SK-N-SH (cell line): Measurements from ENCODE around the gene DUSP1. TPM values are rescaled to one million over a fixed set of nuclear protein-coding genes. Genes with fewer than 3 reads are reported as not detected.

Experiments used
- CTCF ChIA-PET: fragments of 300-600, 350-600 bp; formaldehyde crosslinking; extraction: SDS; loops from one replicate; lab custom pipeline; 2021; lab: Yijun Ruan, JAX
- POLR2A ChIA-PET: fragments of 350-600 bp; sonication (Branson Sonifier 250); formaldehyde crosslinking; extraction: SDS; loops from one replicate; lab custom pipeline; 2020; ENCODE audit warnings: antibody characterized with exemption, inconsistent platforms; lab: Yijun Ruan, JAX
- DNase-seq: peaks from one replicate; pipeline ENCODE4 v3.0.0; 2012
- H2AFZ ChIP-seq: fragments of 200-600 bp; sonication (generic); 2 replicates; pipeline ENCODE4 v1.8.1; 2016; ENCODE audit warnings: antibody characterized with exemption, mild to moderate bottlenecking, low read depth
- H3F3A ChIP-seq: fragments of 200-600 bp; sonication (generic); replicated peaks from 2 replicates; pipeline ENCODE3; 2016; ENCODE audit warnings: antibody characterized with exemption, mild to moderate bottlenecking; ENCODE audit not compliant: insufficient read depth
- H3K27ac ChIP-seq, 2 experiments: fragments of 200-500 bp in 1 of 2; fragments of 200-600 bp in 1 of 2; sonication (Bioruptor generic) in 1 of 2; sonication (generic), shearing (Covaris generic) in 1 of 2; 2 replicates each; pipeline versions ENCODE4 v1.5.1 to v1.6.1; 2014 to 2016; ENCODE audit warnings: low read depth in 2 of 2, inconsistent platforms in 1 of 2, low read length in 1 of 2, mild to moderate bottlenecking in 1 of 2, mixed read lengths in 1 of 2
- H3K27me3 ChIP-seq: fragments of 200-600 bp; sonication (generic), shearing (Covaris generic); 2 replicates; pipeline ENCODE4 v1.6.1; 2016; ENCODE audit warnings: mixed run types; ENCODE audit not compliant: insufficient read depth
- H3K36me3 ChIP-seq, 2 experiments: fragments of 200-500 bp in 1 of 2; fragments of 200-600 bp in 1 of 2; sonication (Bioruptor generic) in 1 of 2; sonication (generic) in 1 of 2; replicated peaks in 1 of 2; 2 replicates each; pipeline versions ENCODE3 to v1.5.1; 2014 to 2016; ENCODE audit warnings: low read length in 1 of 2, mild to moderate bottlenecking in 1 of 2; ENCODE audit not compliant: insufficient read depth in 2 of 2, control insufficient read depth in 1 of 2
- H3K4me1 ChIP-seq, 2 experiments: fragments of 200-500 bp in 1 of 2; fragments of 200-600 bp in 1 of 2; sonication (Bioruptor generic) in 1 of 2; sonication (generic), shearing (Covaris generic) in 1 of 2; 2 replicates each; pipeline versions ENCODE4 v1.5.1 to v1.6.1; 2014 to 2016; ENCODE audit warnings: low read depth in 1 of 2, low read length in 1 of 2, mixed run types in 1 of 2; ENCODE audit not compliant: insufficient read depth in 2 of 2, control insufficient read depth in 1 of 2
- H3K4me2 ChIP-seq: fragments of 200-600 bp; sonication (generic), shearing (Covaris generic); 2 replicates; pipeline ENCODE4 v1.6.1; 2017; ENCODE audit warnings: mixed run types
- H3K4me3 ChIP-seq, 2 experiments: fragments of 200-500 bp in 1 of 2; fragments of 200-600 bp in 1 of 2; sonication (Bioruptor generic) in 1 of 2; sonication (generic), shearing (Covaris generic) in 1 of 2; 2 replicates each; pipeline versions ENCODE4 v1.5.1 to v1.8.1; 2014 to 2016; ENCODE audit warnings: low read depth in 2 of 2, inconsistent platforms in 1 of 2, low read length in 1 of 2, mild to moderate bottlenecking in 1 of 2, mixed read lengths in 1 of 2, moderate library complexity in 1 of 2
- H3K79me2 ChIP-seq: fragments of 200-600 bp; sonication (generic); 2 replicates; pipeline ENCODE4 v1.8.1; 2017; ENCODE audit warnings: mild to moderate bottlenecking; ENCODE audit not compliant: insufficient read depth
- H3K9ac ChIP-seq: fragments of 200-600 bp; sonication (generic); 2 replicates; pipeline ENCODE4 v1.6.1; 2017; ENCODE audit warnings: mixed run types
- H3K9me2 ChIP-seq: fragments of 200-600 bp; sonication (generic); 2 replicates; pipeline ENCODE4 v1.6.1; 2017; ENCODE audit warnings: mixed run types
- H3K9me3 ChIP-seq: fragments of 200-600 bp; sonication (generic); 2 replicates; pipeline ENCODE4 v1.6.1; 2017; ENCODE audit warnings: mixed run types, mild to moderate bottlenecking, moderate library complexity
- H4K20me1 ChIP-seq: fragments of 200-600 bp; sonication (generic); 2 replicates; pipeline ENCODE4 v1.6.1; 2017; ENCODE audit warnings: mild to moderate bottlenecking, mixed run types; ENCODE audit not compliant: insufficient read depth
- ELF1 ChIP-seq: IDR thresholded peaks from 2 replicates; pipeline ENCODE4 v1.4.0; 2012
- EP300 ChIP-seq, 2 experiments: IDR thresholded peaks; 2 replicates each; pipeline versions ENCODE4 v1.4.0 to v1.6.1; 2012; ENCODE audit warnings: borderline replicate concordance in 1 of 2, low read depth in 1 of 2, low read length in 1 of 2
- FOXJ3 ChIP-seq: sonication (generic); formaldehyde crosslinking; IDR thresholded peaks from 2 replicates; pipeline ENCODE4 v1.5.1; 2020; ENCODE audit warnings: mild to moderate bottlenecking, missing genetic modification reagents
- FOXM1 ChIP-seq: IDR thresholded peaks from 2 replicates; pipeline ENCODE4 v1.4.0; 2012; ENCODE audit warnings: low read depth, mild to moderate bottlenecking
- GABPA ChIP-seq: IDR thresholded peaks from 2 replicates; pipeline ENCODE4 v1.4.0; 2012; ENCODE audit warnings: low read depth, mild to moderate bottlenecking
- GATA2 ChIP-seq: sonication (generic); formaldehyde crosslinking; IDR thresholded peaks from 2 replicates; pipeline ENCODE4 v1.5.0; 2020; ENCODE audit warnings: mild to moderate bottlenecking, missing genetic modification reagents
- JUND ChIP-seq: IDR thresholded peaks from 2 replicates; pipeline ENCODE4 v1.4.0; 2012
- MAX ChIP-seq: IDR thresholded peaks from 2 replicates; pipeline ENCODE4 v1.4.0; 2012; ENCODE audit warnings: low read depth
- MEF2A ChIP-seq: IDR thresholded peaks from 2 replicates; pipeline ENCODE4 v1.4.0; 2012; ENCODE audit warnings: low read depth, borderline replicate concordance
- NFIC ChIP-seq: IDR thresholded peaks from 2 replicates; pipeline ENCODE4 v1.4.0; 2012; ENCODE audit warnings: borderline replicate concordance
- PBX3 ChIP-seq: IDR thresholded peaks from 2 replicates; pipeline ENCODE4; 2012
- POLR2AphosphoS5 ChIP-seq: IDR thresholded peaks from 2 replicates; pipeline ENCODE4 v1.6.1; 2012; ENCODE audit warnings: low read depth, low read length
- REST ChIP-seq: IDR thresholded peaks from 2 replicates; pipeline ENCODE4 v1.6.1; 2012; ENCODE audit warnings: mild to moderate bottlenecking, low read depth, low read length, moderate library complexity
- RFX5 ChIP-seq: IDR thresholded peaks from 2 replicates; pipeline ENCODE4 v1.6.1; 2012; ENCODE audit warnings: mild to moderate bottlenecking, improper control_type of control experiment, low read length
- RXRA ChIP-seq: IDR thresholded peaks from 2 replicates; pipeline ENCODE4 v1.4.0; 2012; ENCODE audit warnings: low read depth, mild to moderate bottlenecking, borderline replicate concordance
- SIN3A ChIP-seq: IDR thresholded peaks from 2 replicates; pipeline ENCODE4 v1.6.1; 2012; ENCODE audit warnings: low read depth, mild to moderate bottlenecking, low read length, moderate library complexity, borderline replicate concordance
- SMC3 ChIP-seq: IDR thresholded peaks from 2 replicates; pipeline ENCODE4 v1.6.1; 2012; ENCODE audit warnings: low read depth, low read length, improper control_type of control experiment
- TAF1 ChIP-seq: IDR thresholded peaks from 2 replicates; pipeline ENCODE4 v1.6.1; 2012; ENCODE audit warnings: low read depth, mild to moderate bottlenecking, low read length, moderate library complexity, borderline replicate concordance
- TCF12 ChIP-seq: IDR thresholded peaks from 2 replicates; pipeline ENCODE4 v1.4.0; 2012
- USF1 ChIP-seq: IDR thresholded peaks from 2 replicates; pipeline ENCODE4 v1.4.0; 2012; ENCODE audit warnings: low read depth, borderline replicate concordance
- YY1 ChIP-seq: IDR thresholded peaks from 2 replicates; pipeline ENCODE4 v1.4.0; 2012; ENCODE audit warnings: low read depth, mild to moderate bottlenecking
- WGBS: methylation state at CpG from one replicate; pipeline ENCODE4 v1.1.6; 2017; ENCODE audit warnings: low lambda C conversion rate; 5-methylcytosine and 5-hydroxymethylcytosine counted together
- polyA plus RNA-seq, 3 experiments: library from polyadenylated mRNA; depleted of rRNA; stranded (reverse); fragments of >200 nt; gene quantifications; 2 replicates each; pipeline ENCODE4 v1.2.3, GENCODE V29; 2012

Gene DUSP1
- polyA plus RNA-seq, 1 of the 3 experiments (the other 2 are of a cell fraction), result 455 TPM

GRCh38 chr5:172760136-172760535 lies 10.9 kb downstream of the DUSP1 start:
- Histone ChIP-seq H3K9me2 (no peaks in the 10 kb centered on the region), H3K4me2 (no peak overlapping the region), H3K9ac (no peak overlapping the region), H2AFZ (no peak overlapping the region), H3F3A (peaks cover 9% of the 10 kb centered on the region), H3K36me3 (no peaks in the 10 kb centered on the region), H3K27ac (no peak overlapping the region), H3K4me3 (no peak overlapping the region), H4K20me1 (no peaks in the 10 kb centered on the region), H3K9me3 (0 out of 2 replicates have a peak, but pooled peaks cover 7% of the 10 kb centered on the region)
- 100% methylated on average over 1 of the region's 1 CpG for WGBS
- no peak for TF ChIP-seq EP300 (IDR thresholded peaks at IDR 0.05; ENCODE audit: borderline replicate concordance in 1 of 2, low read depth in 1 of 2, low read length in 1 of 2)
- no peak for TF ChIP-seq TAF1
- TF ChIP-seq SIN3A, result no peak
- no peak for TF ChIP-seq RXRA
- no peak for TF ChIP-seq SMC3
- TF ChIP-seq POLR2AphosphoS5, result no peak
- TF ChIP-seq, all 33 proteins: peak for 0
- H3K27me3 ChIP-seq, result no peaks in the 10 kb centered on the region
- CTCF ChIA-PET, result interaction anchor here (1.0 to 2.3 kb wide), 2 partner anchors 9 to 11 kb away, joined by 3 to 8 read pairs; partner anchors contain the start of gene DUSP1
- H3K79me2 ChIP-seq, result no peaks in the 10 kb centered on the region
- DNase-seq, result no peak
- POLR2A ChIA-PET, result no interaction called here
- peaks cover 5% of the 10 kb centered on the region in 2 experiments; a peak in 2 of 4 replicates for H3K4me1 ChIP-seq

- Histone ChIP-seq H3K27me3 (no peaks in the 10 kb centered on the region), H3K79me2 (no peaks in the 10 kb centered on the region), H3F3A (no peaks in the 10 kb centered on the region), H3K4me1 (0 out of 4 replicates have a peak, but pooled peaks cover 0 to 5% of the 10 kb centered on the region in 2 experiments), H3K9me3 (0 out of 2 replicates have a peak, but pooled peaks cover 7% of the 10 kb centered on the region), H3K4me3 (no peak overlapping the region), H3K9me2 (no peaks in the 10 kb centered on the region), H3K27ac (peak overlapping the region in 1 of 2 experiments; percentile 84; a peak in 2 of 4 replicates), H3K4me2 (peak overlapping the region; percentile 42; the same call in 1 of the 2 replicates), H3K9ac (peak overlapping the region; percentile 40; the same call in 1 of the 2 replicates), H3K36me3 (no peaks in the 10 kb centered on the region), H4K20me1 (no peaks in the 10 kb centered on the region), H2AFZ (no peak overlapping the region)
- POLR2A ChIA-PET, result no interaction called here
- no peak for TF ChIP-seq REST
- no peak for TF ChIP-seq GATA2
- no peak for TF ChIP-seq FOXJ3 (CRISPR knock-in tag)
- TF ChIP-seq NFIC, result no peak
- no peak for TF ChIP-seq TCF12
- TF ChIP-seq PBX3, result no peak
- no peak for TF ChIP-seq EP300 (IDR thresholded peaks at IDR 0.05; ENCODE audit: borderline replicate concordance in 1 of 2, low read depth in 1 of 2, low read length in 1 of 2)
- TF ChIP-seq USF1, result no peak
- no peak for TF ChIP-seq RFX5
- TF ChIP-seq ELF1, result no peak
- TF ChIP-seq YY1, result no peak
- TF ChIP-seq SIN3A, result no peak
- TF ChIP-seq POLR2AphosphoS5, result no peak
- TF ChIP-seq FOXM1, result no peak
- TF ChIP-seq MEF2A, result no peak
- no peak for TF ChIP-seq GABPA
- no peak for TF ChIP-seq MAX
- no peak for TF ChIP-seq JUND
- TF ChIP-seq TAF1, result no peak
- CTCF ChIA-PET, result interaction anchor here (1.8 kb wide), 1 partner anchor 44 kb away, joined by 6 read pairs; no protein-coding TSS in a partner anchor
- no peak for DNase-seq
- 88% methylated on average over 6 of the region's 6 CpGs for WGBS
Observed at GRCh38 chr5:172758834-172759149, 12.2 kb downstream of the DUSP1 start.
